PFSK-1 (cell line): ENCODE results near the gene FKBP5.

Source experiments
- FOXP2 ChIP-seq: optimal IDR thresholded peaks from 2 replicates; pipeline ENCODE3; 2011; ENCODE audit warnings: borderline replicate concordance, control low read depth, inconsistent platforms; ENCODE audit not compliant: insufficient read depth; ENCODE audit errors: extremely low read length, extremely low read depth
- POLR2AphosphoS5 ChIP-seq: IDR thresholded peaks from 2 replicates; pipeline ENCODE4 v1.6.1; 2012; ENCODE audit warnings: low read depth, mild to moderate bottlenecking, control low read depth, low read length, moderate library complexity
- REST ChIP-seq, 2 experiments: IDR thresholded peaks; 2 replicates each; pipeline versions ENCODE4 v1.6.1 to v1.8.0; 2011 to 2012; ENCODE audit warnings: low read depth in 2 of 2, low read length in 2 of 2, control low read depth in 1 of 2, inconsistent platforms in 1 of 2, mild to moderate bottlenecking in 1 of 2, moderate library complexity in 1 of 2; ENCODE audit not compliant: insufficient read depth in 1 of 2
- SIN3A ChIP-seq: IDR thresholded peaks from 2 replicates; pipeline ENCODE4 v1.6.1; 2012; ENCODE audit warnings: mild to moderate bottlenecking, low read length, moderate library complexity, borderline replicate concordance; ENCODE audit not compliant: insufficient read depth
- TAF1 ChIP-seq: IDR thresholded peaks from 2 replicates; pipeline ENCODE4 v1.6.1; 2012; ENCODE audit warnings: low read length, control low read depth, borderline replicate concordance; ENCODE audit not compliant: insufficient read depth

Gene FKBP5

DNA sequence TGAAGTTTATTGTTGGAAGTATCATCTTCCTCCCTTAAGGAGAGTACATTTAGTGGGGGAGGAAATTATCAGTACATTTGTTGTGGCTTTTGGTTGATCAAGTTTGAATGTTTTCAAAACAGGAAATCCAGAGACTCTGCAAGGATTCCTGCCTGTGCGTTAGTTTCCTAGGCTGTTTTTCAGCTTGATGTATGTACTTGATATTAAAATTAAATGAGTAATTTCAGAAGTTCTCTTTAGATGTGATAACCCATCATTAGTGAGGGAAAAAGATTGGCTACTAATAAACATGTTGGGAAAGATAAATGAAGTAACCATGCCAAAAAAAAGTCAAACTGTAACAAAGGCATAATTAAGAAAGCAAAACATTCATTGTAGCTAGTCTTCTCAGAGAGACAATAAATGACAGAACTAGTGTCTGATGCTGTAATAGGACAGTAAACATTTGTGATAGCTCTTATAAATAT, 88.0 kb downstream of the FKBP5 start:
- no peak for TF ChIP-seq FOXP2
- TF ChIP-seq REST (IDR thresholded peaks at IDR 0.05; ENCODE audit: insufficient read depth in 1 of 2, low read depth in 2 of 2, low read length in 2 of 2): no peak

- TF ChIP-seq TAF1: no peak
- no peak for TF ChIP-seq SIN3A
- TF ChIP-seq POLR2AphosphoS5: no peak
- TF ChIP-seq REST (IDR thresholded peaks at IDR 0.05; ENCODE audit: insufficient read depth in 1 of 2, low read depth in 2 of 2, low read length in 2 of 2): no peak
- no peak for TF ChIP-seq FOXP2
Measured at GRCh38 chr6:35599761-35600658, 88.7 kb downstream of the FKBP5 start.

DNA sequence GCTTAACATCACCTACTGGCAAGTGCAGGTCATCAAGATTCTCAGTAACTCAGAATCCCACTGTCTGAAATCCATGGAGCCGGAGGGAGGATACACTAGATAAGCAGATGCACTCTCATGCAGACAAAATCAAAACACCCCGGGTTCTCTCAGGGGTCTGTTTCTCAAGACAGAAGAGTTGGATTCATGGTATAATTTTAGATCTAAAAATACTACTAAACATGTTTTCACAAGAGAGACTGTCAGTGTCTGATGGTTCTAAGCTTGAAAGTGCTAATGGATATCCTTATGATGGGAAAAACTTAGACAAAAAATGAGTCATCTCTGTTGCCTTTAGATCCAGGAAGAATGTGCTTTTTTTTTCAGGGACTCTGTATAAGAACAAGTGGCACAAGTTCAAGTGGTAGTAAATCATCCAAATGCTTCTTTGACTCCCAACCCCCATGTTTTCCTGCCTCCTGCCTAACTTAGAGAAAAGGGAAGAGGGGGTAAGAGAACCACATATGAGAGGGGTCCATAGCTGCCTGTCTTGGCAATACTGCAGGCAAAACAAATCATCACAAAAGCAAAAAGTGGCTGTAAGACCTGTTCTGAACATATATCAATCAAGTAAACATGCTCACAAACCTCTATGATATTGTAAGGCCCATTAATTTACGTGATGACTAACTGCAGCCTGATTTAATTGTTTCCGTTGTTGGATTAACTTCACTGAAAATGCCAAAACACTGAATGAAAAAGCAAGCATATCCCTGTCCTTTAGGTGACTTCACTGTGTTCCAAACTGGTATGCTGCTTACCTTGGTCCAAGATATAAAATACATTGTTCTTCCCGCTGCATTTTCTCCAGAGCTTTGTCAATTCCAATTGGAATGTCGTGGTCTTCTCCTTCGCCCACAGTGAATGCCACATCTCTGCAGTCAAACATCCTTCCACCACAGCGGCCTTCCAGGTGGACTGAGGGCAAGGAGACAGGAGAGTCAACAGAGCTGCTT, 92.0 kb downstream of the FKBP5 start:
- TF ChIP-seq SIN3A (no peak), TAF1 (0 out of 2 replicates have a peak, but pooled peaks have one; percentile 30), FOXP2 (no peak), REST (IDR thresholded peaks at IDR 0.05; ENCODE audit: insufficient read depth in 1 of 2, low read depth in 2 of 2, low read length in 2 of 2) (no peak), POLR2AphosphoS5 (0 out of 2 replicates have a peak, but pooled peaks have one; percentile 17)

GRCh38 chr6:35594503-35595186, 94.1 kb downstream of the FKBP5 start:
- no peak for TF ChIP-seq FOXP2
- TF ChIP-seq SIN3A: no peak
- no peak for TF ChIP-seq REST (IDR thresholded peaks at IDR 0.05; ENCODE audit: insufficient read depth in 1 of 2, low read depth in 2 of 2, low read length in 2 of 2)
- no peak for TF ChIP-seq TAF1
